GM12865 (cell line): ENCODE data around the gene SLC12A7.

Source experiments
- DNase-seq: peaks from one replicate; pipeline ENCODE4 v3.0.0; 2010; ENCODE audit warnings: low read depth
- H3K4me3 ChIP-seq: 2 replicates; pipeline ENCODE4 v1.5.1; 2011; ENCODE audit warnings: mild to moderate bottlenecking, low read depth, low read length, control low read depth
- CTCF ChIP-seq: IDR thresholded peaks from 2 replicates; pipeline ENCODE4 v1.5.1; 2011; ENCODE audit warnings: low read length, control low read depth, low read depth, inconsistent platforms; ENCODE audit not compliant: insufficient read depth; ENCODE audit errors: missing control alignments

Gene SLC12A7

GRCh38 chr5:1033606-1034420 lies 78.0 kb downstream of the SLC12A7 start:
- no peak for DNase-seq
- no peak for TF ChIP-seq CTCF
- H3K4me3 ChIP-seq, result no peak overlapping the region

GRCh38 chr5:1033178-1033577 lies 78.7 kb downstream of the SLC12A7 start:
- no peak for TF ChIP-seq CTCF
- no peak for DNase-seq
- no peak overlapping the region for H3K4me3 ChIP-seq

GRCh38 chr5:1032551-1033027 lies 79.3 kb downstream of the SLC12A7 start:
- no peak for TF ChIP-seq CTCF

GRCh38 chr5:1032011-1032410 lies 79.9 kb downstream of the SLC12A7 start:
- no peak for DNase-seq
- TF ChIP-seq CTCF, result no peak
- H3K4me3 ChIP-seq, result no peak overlapping the region

More at GRCh38 chr5:1032551-1033027, 79.3 kb downstream of the SLC12A7 start:
- DNase-seq, result no peak
- no peak overlapping the region for H3K4me3 ChIP-seq

- no peak for TF ChIP-seq CTCF
- no peak overlapping the region for H3K4me3 ChIP-seq
- DNase-seq, result no peak
Measured at GRCh38 chr5:1031306-1031959, 80.4 kb downstream of the SLC12A7 start.

DNA sequence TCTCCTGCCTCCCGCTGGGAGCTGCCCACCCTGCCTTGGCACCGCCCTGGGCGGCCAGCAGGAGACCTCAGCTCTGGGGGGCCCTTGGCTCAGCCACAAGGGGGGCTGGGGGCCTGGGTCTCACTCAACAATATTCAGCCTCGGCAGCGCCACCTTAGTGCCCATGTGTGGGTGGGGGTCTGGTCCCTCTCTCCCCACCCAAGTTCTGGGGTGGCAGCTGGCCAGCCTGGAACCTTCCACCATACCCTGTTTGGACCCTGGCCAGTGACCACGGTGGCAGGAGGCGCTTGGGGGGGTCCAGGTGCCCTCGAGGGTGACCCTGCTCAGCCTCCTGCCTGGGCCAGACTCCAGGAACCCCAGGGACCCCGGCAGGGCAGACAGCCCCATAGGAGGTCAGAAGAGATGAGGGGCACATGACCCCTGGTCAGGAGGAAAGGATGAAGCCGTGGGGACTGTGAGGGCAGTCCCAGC lies 81.0 kb downstream of the SLC12A7 start:
- TF ChIP-seq CTCF, result no peak
- DNase-seq, result no peak
- H3K4me3 ChIP-seq, result no peak overlapping the region
